Kidney epithelial cell (primary cell): ENCODE measurements around the gene MDP1. TPM values are rescaled to one million over a fixed set of nuclear protein-coding genes. Genes with fewer than 3 reads are reported as not detected.

Experiments used
- DNase-seq: peaks from one replicate; pipeline ENCODE4 v3.0.0-alpha.2; 2010; ENCODE audit warnings: low read depth
- H3K27me3 ChIP-seq: 2 replicates; pipeline ENCODE4 v1.6.0; 2011; ENCODE audit warnings: low read length; ENCODE audit not compliant: control insufficient read depth, insufficient read depth
- H3K36me3 ChIP-seq: 2 replicates; pipeline ENCODE4 v1.5.1; 2011; ENCODE audit warnings: low read length; ENCODE audit not compliant: control insufficient read depth, insufficient read depth
- H3K4me3 ChIP-seq: 2 replicates; pipeline ENCODE4 v1.5.1; 2011; ENCODE audit warnings: low read depth, mild to moderate bottlenecking, control low read depth, low read length
- total RNA-seq: library from RNA; depleted of rRNA; stranded (reverse); fragments of >200 nt; gene quantifications from 2 replicates; pipeline ENCODE4 v1.2.3, GENCODE V29; 2015
- TF ChIP-seq, protein P1 (sequence below): IDR thresholded peaks from 2 replicates; pipeline ENCODE4 v1.5.1; 2011; ENCODE audit warnings: mild to moderate bottlenecking, moderate library complexity, low read length, control low read depth, inconsistent platforms; ENCODE audit not compliant: insufficient read depth, poor library complexity, severe bottlenecking

MDP1 gene
- total RNA-seq, 1 donor from 2014 or later = 11.8 TPM

DNA sequence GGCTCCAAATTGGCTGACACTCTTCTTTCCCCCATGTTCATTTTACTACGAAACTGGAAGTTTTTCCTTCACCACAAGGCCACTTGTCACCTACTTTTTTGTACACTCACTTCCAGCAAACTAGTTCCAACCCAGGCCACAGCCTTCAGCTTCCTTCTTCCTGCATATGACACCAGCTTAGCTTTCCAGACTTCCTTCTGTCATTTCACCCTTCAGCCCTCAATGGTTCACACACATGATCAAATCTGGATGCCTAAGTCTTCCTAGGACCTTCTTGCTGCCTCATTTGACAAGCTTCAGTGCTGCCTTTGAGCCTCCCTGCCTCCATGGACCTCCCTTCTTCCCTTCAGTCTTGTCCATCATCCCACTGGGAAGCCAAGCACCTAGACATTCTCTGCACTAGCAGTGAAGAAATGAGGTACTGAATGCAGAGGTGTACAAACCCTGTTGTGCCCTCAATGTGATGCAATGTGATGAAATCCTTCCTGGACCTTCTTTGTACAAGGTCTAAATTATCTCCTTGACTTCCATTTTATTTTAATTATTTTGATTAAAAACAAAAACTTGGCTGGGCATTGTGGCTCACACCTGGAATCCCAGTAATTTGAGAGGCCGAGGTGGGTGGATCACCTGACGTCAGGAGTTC lies 48.3 kb downstream of the MDP1 start:
- TF ChIP-seq, protein P1, sequence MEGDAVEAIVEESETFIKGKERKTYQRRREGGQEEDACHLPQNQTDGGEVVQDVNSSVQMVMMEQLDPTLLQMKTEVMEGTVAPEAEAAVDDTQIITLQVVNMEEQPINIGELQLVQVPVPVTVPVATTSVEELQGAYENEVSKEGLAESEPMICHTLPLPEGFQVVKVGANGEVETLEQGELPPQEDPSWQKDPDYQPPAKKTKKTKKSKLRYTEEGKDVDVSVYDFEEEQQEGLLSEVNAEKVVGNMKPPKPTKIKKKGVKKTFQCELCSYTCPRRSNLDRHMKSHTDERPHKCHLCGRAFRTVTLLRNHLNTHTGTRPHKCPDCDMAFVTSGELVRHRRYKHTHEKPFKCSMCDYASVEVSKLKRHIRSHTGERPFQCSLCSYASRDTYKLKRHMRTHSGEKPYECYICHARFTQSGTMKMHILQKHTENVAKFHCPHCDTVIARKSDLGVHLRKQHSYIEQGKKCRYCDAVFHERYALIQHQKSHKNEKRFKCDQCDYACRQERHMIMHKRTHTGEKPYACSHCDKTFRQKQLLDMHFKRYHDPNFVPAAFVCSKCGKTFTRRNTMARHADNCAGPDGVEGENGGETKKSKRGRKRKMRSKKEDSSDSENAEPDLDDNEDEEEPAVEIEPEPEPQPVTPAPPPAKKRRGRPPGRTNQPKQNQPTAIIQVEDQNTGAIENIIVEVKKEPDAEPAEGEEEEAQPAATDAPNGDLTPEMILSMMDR = no peak
- DNase-seq = no peak
- H3K36me3 ChIP-seq = peaks cover 7% of the 10 kb centered on the region
- no peaks in the 10 kb centered on the region for H3K27me3 ChIP-seq
- H3K4me3 ChIP-seq = no peak overlapping the region

DNA sequence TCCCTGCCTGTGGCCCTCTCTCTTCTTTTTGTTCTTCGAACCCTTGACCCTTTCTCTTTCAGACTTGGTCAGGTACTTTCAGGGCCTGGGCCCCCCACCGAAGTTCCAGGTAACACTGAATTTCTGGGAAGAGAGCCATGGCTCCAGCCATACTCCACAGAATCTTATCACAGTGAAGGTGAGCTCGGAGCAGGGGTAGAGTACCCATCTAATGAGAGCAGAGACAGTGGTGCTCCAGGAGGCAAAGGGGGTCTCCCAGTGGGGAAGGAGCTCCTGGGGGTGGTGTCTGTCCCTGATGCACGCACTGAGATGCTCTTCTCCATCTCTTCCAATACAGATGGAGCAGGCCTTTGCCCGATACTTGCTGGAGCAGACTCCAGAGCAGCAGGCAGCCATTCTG lies 50.1 kb downstream of the MDP1 start:
- peaks cover 7% of the 10 kb centered on the region for H3K36me3 ChIP-seq

DNA sequence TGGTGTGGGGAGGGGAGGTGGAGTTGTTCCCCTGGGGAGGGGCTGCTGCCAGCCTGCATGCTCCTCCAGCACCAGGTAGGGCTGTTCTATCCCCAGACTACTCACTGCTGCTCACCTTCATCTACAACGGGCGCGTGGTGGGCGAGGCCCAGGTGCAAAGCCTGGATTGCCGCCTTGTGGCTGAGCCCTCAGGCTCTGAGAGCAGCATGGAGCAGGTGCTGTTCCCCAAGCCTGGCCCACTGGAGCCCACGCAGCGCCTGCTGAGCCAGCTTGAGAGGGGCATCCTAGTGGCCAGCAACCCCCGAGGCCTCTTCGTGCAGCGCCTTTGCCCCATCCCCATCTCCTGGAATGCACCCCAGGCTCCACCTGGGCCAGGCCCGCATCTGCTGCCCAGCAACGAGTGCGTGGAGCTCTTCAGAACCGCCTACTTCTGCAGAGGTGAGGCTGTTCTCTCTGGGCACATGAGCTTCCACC lies 51.3 kb downstream of the MDP1 start:
- TF ChIP-seq, protein P1 = no peak
- H3K36me3 ChIP-seq = peaks cover 11% of the 10 kb centered on the region
- H3K4me3 ChIP-seq = no peak overlapping the region
- H3K27me3 ChIP-seq = no peaks in the 10 kb centered on the region
- no peak for DNase-seq

More for the DNA sequence above, 50.1 kb downstream of the MDP1 start:
- no peak for DNase-seq
- Histone ChIP-seq H3K27me3 (no peaks in the 10 kb centered on the region), H3K4me3 (no peak overlapping the region)
- TF ChIP-seq, protein P1 = no peak

Other genes starting within 250 kb of the MDP1 start
- gene DHRS4L2, start 227.1 kb downstream of the MDP1 start, total RNA-seq = 6.4 and 16.7 TPM in 2 replicates
- 1.5 and 2.3 TPM in 2 replicates for gene CARMIL3, start 164.1 kb downstream of the MDP1 start, total RNA-seq
- not detected in 2 replicates for gene CPNE6, start 144.5 kb downstream of the MDP1 start, total RNA-seq
- 127 and 142 TPM in 2 replicates for gene PCK2, start 121.8 kb downstream of the MDP1 start, total RNA-seq
- 63.3 and 83.9 TPM in 2 replicates for gene DCAF11, start 101.3 kb downstream of the MDP1 start, total RNA-seq
- gene NRL, start 101.1 kb downstream of the MDP1 start, total RNA-seq = 3.6 and 4.8 TPM in 2 replicates
- not detected in 2 replicates for gene FITM1, start 85.4 kb downstream of the MDP1 start, total RNA-seq
- 216 and 234 TPM in 2 replicates for gene PSME1, start 79.9 kb downstream of the MDP1 start, total RNA-seq
- gene EMC9, start 74.5 kb downstream of the MDP1 start, total RNA-seq = 17.1 and 23.2 TPM in 2 replicates
- gene PSME2, start 69.5 kb downstream of the MDP1 start, total RNA-seq = 110 and 115 TPM in 2 replicates
- 70.7 and 77.0 TPM in 2 replicates for gene RNF31, start 68.6 kb downstream of the MDP1 start, total RNA-seq
- 66.5 and 71.3 TPM in 2 replicates for gene IRF9, start 54.8 kb downstream of the MDP1 start, total RNA-seq
- gene REC8, start 44.0 kb downstream of the MDP1 start, total RNA-seq = 69.2 and 77.8 TPM in 2 replicates
- 59.3 and 67.2 TPM in 2 replicates for gene IPO4, start 27.2 kb downstream of the MDP1 start, total RNA-seq
- gene TM9SF1, start 20.6 kb downstream of the MDP1 start, total RNA-seq = 55.6 and 58.1 TPM in 2 replicates
- gene TSSK4, start 10.4 kb downstream of the MDP1 start, total RNA-seq = not detected in 2 replicates
- gene CHMP4A, start 2.6 kb downstream of the MDP1 start, total RNA-seq = 92.8 and 112 TPM in 2 replicates
- 157 and 180 TPM in 2 replicates for gene NEDD8, start 16.3 kb upstream of the MDP1 start, total RNA-seq
- gene GMPR2, start 16.9 kb upstream of the MDP1 start, total RNA-seq = 54.7 and 56.6 TPM in 2 replicates
- gene TINF2, start 26.6 kb upstream of the MDP1 start, total RNA-seq = 57.3 and 67.2 TPM in 2 replicates
- 3.1 and 12.3 TPM in 2 replicates for gene TGM1, start 47.1 kb upstream of the MDP1 start, total RNA-seq
- 54.0 and 59.2 TPM in 2 replicates for gene RABGGTA, start 55.5 kb upstream of the MDP1 start, total RNA-seq
- gene DHRS1, start 83.7 kb upstream of the MDP1 start, total RNA-seq = 44.9 and 48.5 TPM in 2 replicates
- 27.1 and 28.7 TPM in 2 replicates for gene NOP9, start 83.8 kb upstream of the MDP1 start, total RNA-seq
- 1.1 and 3.8 TPM in 2 replicates for gene CIDEB, start 91.9 kb upstream of the MDP1 start, total RNA-seq
- 1.5 and 8.0 TPM in 2 replicates for gene LTB4R2, start 94.1 kb upstream of the MDP1 start, total RNA-seq
- 2.8 and 4.7 TPM in 2 replicates for gene LTB4R, start 95.4 kb upstream of the MDP1 start, total RNA-seq
- 4.0 and 9.0 TPM in 2 replicates for gene ADCY4, start 119.0 kb upstream of the MDP1 start, total RNA-seq
- 2.3 and 2.9 TPM in 2 replicates for gene RIPK3, start 123.9 kb upstream of the MDP1 start, total RNA-seq
- 8.0 and 14.0 TPM in 2 replicates for gene NFATC4, start 152.1 kb upstream of the MDP1 start, total RNA-seq
- 6.0 and 6.3 TPM in 2 replicates for gene NYNRIN, start 182.9 kb upstream of the MDP1 start, total RNA-seq
- gene CBLN3, start 213.6 kb upstream of the MDP1 start, total RNA-seq = 0.34 and 0.88 TPM in 2 replicates
- gene KHNYN, start 213.9 kb upstream of the MDP1 start, total RNA-seq = 44.0 and 47.8 TPM in 2 replicates
- 29.7 and 44.8 TPM in 2 replicates for gene SDR39U1, start 226.7 kb upstream of the MDP1 start, total RNA-seq